NCI-H2171 treated with DMSO at 0.1 percent for 48 hours (cell line): ENCODE measurements around the gene ROGDI.

Experiments used
- DNase-seq: peaks from one replicate; lab custom pipeline; 2025; lab: John Stamatoyannopoulos, UW

Gene ROGDI, protein sequence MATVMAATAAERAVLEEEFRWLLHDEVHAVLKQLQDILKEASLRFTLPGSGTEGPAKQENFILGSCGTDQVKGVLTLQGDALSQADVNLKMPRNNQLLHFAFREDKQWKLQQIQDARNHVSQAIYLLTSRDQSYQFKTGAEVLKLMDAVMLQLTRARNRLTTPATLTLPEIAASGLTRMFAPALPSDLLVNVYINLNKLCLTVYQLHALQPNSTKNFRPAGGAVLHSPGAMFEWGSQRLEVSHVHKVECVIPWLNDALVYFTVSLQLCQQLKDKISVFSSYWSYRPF

DNA sequence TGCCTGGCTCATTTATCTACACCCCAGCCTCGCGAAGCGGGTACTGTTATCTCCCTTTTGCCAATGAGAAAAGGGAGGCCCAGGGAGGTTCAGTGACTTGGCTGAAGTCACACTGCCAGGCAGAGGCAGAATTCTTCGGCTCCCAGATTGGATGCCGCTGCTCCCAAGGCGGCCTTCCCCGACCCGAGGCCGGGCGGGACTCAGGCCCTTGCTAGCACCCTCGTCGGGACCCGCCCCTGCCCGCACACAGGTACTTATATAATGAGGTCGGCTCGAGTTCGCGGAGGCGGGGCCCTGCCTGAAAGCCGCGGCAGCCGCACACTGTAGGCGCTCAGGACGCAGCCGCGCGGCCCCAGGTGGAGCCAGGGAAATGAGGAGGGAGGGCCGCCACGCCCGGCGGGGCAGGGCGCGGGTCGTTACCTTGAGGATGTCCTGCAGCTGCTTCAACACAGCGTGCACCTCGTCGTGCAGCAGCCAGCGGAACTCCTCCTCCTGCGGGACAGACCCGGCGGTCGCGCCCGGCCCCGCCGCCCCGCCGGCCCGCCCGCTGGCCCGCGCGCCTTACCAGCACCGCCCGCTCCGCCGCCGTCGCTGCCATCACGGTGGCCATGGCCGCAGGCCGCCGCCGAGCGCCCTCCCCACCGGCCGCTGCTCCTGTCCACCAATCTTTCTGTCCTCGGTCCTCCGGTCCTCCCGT lies at the start of gene ROGDI:
TSS of gene ROGDI (minus strand) at position 672 of the 697 bp plus-strand sequence. CDS start at position 610, 62 bp downstream.
- DNase-seq: peak; percentile 90

DNA sequence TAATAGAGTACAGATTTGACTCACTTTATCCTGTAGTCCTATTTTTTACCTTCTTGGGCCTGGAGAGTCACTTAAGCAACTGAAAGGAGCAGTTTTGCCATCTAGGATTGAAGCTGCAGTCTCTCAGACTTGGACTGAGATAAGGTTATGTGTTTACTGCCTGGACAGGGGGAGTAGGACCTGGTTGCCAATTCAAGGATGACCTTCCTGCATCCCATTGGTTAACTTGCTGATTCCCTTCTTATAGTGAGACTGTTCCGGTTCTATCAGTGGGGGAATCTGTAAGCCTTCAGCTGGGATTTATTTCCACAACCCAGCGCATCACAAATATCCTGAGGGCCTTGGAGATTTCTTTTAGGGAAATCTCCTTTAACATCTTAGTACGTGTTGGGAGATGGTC lies 47.8 kb upstream of the ROGDI start:
- DNase-seq: no peak

GRCh38 chr16:4847774-4848587 lies 45.5 kb upstream of the ROGDI start:
- DNase-seq: peak; percentile 28

GRCh38 chr16:4846901-4847773 lies 44.7 kb upstream of the ROGDI start, which contains the start of the genes GLYR1 and UBN1:
GLYR1 (minus strand) TSS chr16:4847288; CDS start chr16:4847265, 23 bp downstream.
UBN1 (plus strand) TSS chr16:4847481; CDS start chr16:4852918, 5,437 bp downstream.
- DNase-seq: peak; percentile 94

GRCh38 chr16:4846503-4846900 lies 44.1 kb upstream of the ROGDI start:
- no peak for DNase-seq

DNA sequence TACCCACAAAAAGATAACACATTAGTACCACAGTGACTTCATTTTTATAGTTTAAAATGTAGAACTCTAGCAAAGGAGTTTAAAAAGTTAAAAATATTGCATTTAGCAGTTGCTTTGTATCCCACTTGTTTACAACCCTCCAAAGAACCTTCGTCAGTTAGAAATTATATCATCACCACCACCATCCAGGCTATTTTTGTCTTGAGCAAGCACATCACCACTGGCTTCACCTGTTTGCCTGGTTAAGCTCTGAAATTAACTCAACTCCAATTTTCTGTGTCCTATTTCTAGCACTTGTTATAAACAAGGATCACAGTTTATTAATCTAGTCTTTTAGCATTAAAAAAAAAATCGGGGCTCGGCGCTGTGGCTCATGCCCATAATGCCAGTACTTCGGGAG lies 38.6 kb upstream of the ROGDI start:
- DNase-seq: no peak

DNA sequence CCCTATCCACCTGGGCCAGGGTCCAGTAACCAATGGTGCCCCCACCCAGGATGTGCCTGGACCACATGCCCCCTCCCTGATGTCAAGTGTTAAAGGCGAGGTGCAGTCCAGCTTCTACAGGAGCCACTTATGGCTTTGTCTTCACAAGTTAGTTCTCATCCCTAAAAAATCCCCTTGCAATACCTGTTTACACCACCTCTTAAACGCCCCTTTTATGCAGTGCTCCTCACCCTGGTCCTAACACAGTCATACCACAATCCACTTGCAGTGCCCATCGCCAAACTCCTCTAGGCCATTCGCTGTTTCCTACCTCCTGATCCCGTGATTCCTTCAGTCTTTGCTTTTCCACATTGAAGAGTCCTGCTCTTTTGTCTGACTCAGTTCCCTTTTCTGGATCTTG lies 37.5 kb upstream of the ROGDI start:
- no peak for DNase-seq

- no peak for DNase-seq
These were observed 35.5 kb upstream of the ROGDI start for GRCh38 chr16:4837733-4838501.

- no peak for DNase-seq
These were observed 34.3 kb upstream of the ROGDI start for GRCh38 chr16:4836727-4837126.

- DNase-seq: no peak
These were observed 31.2 kb upstream of the ROGDI start for GRCh38 chr16:4833584-4833983.

- DNase-seq: no peak
These were observed 30.4 kb upstream of the ROGDI start for GRCh38 chr16:4832698-4833343.

- DNase-seq: no peak
These were observed 29.2 kb upstream of the ROGDI start for GRCh38 chr16:4831616-4832015.

DNA sequence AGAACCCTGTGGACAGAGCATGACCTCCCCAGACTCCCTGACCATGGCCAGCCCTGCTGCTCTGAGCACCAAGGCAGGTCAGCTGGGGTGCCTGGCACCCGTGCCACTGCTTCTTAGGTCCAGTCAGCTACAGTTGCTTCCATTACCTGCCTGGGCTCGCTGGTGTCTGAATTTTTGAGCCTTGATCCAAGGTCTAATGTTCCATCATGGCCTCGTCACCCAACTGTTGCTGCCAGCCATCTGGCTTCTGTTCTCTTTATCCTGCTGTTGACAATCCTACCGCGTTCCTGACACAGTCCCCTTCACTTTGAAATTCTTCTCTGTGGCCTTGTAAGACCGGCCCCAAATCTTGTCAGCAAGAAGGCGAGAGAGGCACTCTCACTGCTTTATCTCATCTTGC lies 28.0 kb upstream of the ROGDI start:
- DNase-seq: no peak

- DNase-seq: no peak
These were observed 26.3 kb upstream of the ROGDI start for GRCh38 chr16:4828567-4829321.

GRCh38 chr16:4826980-4827379 lies 24.5 kb upstream of the ROGDI start:
- DNase-seq: no peak

- no peak for DNase-seq
These were observed 24.1 kb upstream of the ROGDI start for GRCh38 chr16:4826526-4826925.

- no peak for DNase-seq
These were observed 22.8 kb upstream of the ROGDI start for GRCh38 chr16:4825196-4825595.

- no peak for DNase-seq
These were observed 18.2 kb upstream of the ROGDI start for GRCh38 chr16:4820652-4821051.

DNA sequence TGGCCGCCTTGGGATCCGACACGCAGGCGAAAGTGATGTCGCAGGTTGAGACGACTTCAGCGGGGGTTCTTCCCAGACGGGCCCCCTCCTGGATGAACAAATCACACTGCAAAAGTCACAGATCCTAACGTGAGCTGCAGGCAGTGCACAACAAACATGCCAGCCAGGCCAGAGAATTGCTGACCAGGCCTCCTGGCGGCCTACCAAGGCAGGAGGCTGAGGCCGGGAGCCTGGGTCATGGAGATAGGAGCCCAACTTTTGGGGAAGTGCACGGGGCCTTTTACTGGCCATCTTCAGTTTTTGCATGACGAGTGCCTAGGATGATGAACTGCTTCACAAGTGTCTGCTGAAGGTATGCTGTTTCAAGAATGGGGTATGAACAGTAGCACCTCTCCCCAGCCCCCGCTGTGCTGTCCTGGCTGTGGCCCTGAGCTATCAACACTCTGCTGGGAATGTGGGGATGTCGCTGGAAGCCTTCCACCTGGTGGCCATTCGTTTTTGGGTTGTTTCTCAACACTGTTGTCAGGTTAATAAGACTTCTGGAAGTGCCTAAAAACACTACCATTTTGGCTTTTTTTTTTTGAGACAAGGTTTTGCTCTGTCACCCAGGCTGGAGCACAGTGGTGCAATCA lies 12.2 kb upstream of the ROGDI start:
- DNase-seq: no peak
